NCI-H82 treated with DMSO at 0.1 percent for 48 hours (cell line): ENCODE results near the gene TSEN34.
"Not testable (repeated sequence)": the region's sequence is repeated elsewhere in the genome, so short reads cannot be mapped to it uniquely, and the experiment has no call there.

Source experiments
- DNase-seq: peaks from one replicate; lab custom pipeline; 2025; ENCODE audit not compliant: unreplicated experiment; lab: John Stamatoyannopoulos, UW

TSEN34 gene

DNA sequence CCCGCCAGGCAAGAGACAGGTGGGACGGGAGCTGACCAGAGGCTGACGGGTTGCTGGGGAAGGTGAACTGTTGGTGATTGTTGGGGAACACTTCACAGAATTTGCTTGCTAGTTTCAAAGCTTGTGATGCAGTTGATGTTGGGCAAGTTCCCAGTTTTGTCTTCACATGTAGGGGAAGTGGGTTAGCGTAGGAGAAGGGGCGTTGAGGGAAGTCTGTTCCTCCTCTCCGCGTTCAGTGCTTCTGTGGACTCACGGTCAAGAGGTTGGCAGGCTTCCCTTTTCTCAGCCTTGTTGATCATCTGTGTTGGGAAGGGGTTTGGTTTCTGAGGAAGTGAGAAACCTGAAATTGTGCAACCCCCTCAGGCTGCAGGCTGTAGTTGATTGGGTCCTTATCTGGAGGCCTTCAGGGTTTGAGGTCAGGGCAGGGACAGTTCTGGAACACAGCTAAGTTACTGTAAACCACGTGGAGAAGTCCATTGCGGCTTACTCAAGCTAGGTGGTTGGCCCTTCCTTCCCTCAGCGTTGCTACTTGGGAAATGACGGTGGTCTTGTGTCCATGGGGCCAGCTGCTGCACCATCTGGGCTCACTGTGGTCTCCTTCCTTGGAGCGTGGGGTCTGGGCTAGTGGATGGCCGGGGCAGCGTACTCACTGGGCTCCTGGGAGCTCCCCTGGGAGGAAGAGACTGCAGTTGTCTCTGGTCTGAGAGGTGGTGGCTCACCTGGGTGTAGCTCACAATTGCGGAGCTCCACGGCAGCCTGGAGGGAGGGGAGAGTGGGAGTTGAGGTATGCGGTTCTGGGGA, 17.1 kb downstream of the TSEN34 start:
- no peak for DNase-seq

- no peak for DNase-seq
Observed at GRCh38 chr19:54208784-54209057, 17.6 kb downstream of the TSEN34 start.

DNA sequence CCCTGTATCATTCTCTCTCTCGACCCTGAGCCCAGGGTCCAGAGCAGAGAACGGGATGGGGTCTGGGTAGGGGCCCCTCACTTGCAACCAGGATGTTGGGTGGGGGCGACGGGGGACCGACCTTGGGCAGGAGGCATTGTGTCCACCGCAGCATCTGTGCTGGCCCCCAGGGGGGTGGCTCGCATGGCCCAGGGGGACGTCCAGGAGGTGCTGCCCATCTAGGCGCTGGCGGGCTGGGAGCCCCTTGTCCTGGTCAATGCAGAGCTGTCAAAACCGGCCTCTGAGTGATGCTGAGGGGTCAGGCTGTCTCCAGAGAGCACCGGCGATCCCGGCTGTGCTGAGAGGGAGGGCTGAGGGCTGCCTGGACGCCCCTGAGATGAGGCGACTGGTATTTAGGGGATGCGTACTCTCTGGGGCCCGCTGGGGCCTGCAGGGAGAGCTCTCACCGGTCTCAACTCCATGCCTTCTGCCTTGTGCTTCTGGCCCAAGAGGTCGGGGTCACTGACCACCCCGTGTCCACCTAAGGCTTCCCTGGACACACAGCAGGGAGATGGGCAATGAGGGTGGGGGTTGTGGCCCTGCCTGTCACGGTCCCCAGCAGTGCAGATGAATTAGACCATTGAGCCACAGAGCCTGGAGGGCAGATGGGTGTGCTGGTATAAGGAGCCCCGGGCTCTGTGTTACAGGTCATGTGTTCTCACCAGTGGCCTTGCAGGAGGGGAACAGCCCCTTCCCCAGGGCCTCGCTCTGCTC, 18.1 kb downstream of the TSEN34 start:
- no peak for DNase-seq

DNA sequence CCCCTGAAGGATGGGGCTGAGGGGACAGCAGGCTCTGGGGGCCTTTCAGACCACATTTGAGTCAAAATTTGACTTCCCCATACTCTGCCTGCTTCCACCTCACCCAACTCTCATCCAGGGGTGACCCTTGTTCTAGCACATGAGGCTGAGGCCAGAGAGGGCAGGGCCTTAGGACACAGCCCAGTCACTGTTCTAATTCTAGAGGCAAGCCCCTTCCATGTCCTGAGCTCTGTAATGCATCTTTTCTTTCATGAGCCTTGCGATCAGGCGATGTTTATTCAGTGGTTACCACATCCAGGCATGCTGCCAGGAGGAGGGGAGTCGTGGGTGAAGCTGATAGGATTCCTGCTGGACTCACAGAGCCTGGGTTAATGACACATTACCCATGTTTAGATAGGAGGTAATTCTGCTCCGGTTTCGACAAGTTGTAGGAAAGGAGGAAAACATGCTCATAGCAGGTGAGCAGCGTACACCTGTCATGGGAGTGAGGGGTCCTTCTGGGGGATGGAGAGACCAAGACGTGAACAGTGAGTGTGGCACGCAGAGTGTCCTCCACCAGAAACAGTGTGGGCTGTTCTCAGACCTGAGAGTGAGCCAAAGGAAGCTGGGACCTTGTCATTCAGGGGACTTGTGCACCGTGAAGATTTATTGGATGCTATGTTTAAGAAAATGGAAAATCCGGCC, 18.8 kb downstream of the TSEN34 start:
- no peak for DNase-seq

GRCh38 chr19:54211235-54211634, 20.1 kb downstream of the TSEN34 start:
- DNase-seq: no peak

- not testable (repeated sequence) for DNase-seq
Observed at GRCh38 chr19:54214217-54214616, 23.1 kb downstream of the TSEN34 start.

- DNase-seq: not testable (repeated sequence)
Observed at GRCh38 chr19:54214734-54215133, 23.6 kb downstream of the TSEN34 start.

DNA sequence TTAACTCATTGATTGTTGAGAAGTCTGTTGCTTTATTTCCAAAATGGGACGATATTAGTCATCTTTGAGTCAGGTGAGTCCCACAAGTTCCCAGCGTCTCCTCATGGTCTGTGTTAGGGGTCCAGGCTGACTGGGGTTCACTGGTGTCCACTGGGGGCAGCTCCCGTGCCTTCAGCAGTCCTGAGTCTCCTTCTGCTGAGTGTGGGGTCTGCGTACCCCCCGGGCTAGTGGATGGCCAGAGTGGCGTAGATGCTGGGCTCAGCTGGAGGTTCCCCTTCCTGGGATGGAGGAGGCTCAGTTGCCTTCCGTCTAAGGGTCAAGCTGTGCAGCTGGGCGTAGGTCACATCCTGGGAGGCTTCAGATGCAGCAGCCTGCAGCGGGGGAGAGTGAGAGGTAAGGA, 25.8 kb downstream of the TSEN34 start:
- DNase-seq: no peak

DNA sequence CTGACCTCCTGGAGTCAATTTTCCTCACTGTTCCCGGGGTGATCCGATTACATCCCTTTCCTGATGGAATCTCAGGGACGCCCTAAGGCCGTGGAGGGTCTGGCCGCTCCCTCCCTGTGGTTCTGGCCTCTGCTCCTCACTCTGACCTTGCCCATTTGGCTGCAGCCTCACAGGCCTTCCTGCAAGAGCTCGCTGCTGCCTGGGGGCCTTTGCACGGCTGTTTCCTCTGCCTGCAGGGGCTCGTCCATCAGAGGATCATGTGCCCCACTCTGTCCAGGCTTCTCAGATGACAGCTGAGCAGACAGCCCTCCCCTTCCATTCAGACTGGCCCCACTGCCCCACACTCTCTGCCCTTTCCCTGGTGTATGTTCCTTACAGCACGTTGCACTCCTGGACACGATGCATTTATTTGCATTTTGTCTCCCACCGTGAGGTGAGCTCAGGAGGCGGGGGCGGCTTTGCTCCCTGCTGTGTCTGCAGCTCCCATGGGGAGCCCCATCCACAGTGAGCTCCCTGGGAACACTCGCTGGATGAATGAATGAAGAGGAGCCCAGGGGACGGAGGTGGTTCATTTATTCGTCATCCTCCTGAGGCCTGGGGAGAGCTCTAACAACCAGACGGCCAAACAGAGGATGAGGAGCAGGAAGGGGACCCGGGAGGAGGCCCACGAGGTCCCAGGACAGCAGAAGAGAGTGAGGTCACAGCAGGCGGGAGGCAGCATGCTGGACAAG, 26.6 kb downstream of the TSEN34 start:
- not testable (repeated sequence) for DNase-seq

DNA sequence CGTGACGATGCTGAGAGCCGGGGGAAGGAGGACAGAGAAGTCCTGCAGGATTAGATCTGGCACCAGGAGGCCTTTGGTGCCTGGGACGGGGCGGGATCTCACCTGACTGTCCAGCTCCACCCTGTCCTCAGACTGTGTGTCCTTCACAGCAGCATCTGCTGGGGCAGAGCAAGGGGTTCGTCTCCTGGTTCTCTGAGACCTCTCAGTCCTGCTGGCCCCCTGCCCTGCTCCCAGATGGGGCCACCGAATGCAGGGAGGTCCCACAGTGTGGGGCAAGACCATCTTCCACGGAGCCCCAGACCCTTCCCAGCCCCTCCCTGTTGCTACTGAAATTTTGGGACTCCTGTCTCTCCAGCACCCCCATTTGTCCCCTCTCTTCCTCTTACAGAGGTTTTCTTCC, 27.2 kb downstream of the TSEN34 start:
- no peak for DNase-seq

DNA sequence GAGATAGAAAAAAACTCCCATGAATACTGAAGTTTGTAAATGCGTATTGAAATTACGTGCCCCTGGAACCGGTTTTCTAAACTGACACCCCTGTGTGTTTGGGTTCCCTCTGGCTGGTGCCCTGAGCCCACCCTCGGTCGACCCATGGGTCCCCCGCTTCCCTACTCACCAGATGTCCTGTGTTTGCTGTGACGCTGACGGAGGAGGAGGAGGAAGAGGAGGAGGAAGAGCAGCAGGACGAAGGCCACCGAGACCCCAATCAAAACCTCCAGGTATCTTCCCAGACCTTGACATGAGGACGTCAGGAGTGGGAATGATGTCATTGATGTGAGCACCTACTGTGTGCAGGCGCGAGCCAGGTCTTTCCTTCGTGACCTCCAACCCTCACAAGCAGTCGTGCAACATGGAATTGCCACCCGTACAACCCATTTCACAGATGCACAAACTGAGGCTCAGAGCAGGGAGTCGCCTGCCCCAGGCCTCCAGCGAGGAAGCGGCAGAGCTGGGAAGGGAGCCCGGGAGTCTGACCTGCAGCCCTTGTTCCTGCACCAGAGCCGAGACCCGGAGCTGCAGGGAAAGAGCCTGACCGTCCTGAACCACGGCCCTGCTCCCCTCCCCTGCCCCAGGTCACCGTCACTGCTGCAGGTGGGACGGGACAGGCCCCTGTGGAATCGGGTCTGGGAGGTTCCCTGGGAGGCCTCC, 28.0 kb downstream of the TSEN34 start:
- no peak for DNase-seq

DNA sequence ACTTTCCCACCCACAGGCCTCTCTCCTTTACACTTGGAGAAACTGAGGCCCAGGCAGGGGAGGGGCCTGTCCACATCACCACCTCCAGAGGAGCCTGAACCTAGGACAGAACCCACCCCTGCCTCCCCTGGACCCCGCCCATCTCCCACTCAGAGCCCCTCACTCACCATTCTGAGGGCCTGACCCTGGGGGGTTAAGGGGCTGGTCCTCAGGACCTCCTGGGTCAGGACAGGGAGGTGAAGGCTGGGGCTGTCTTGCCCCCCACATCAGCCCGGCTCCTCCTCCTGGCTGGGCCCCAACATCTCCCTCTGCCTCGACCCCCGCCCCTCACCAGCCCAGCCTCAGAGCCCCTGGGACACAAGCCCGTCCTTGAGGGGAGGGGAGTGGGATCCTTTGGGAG, 28.6 kb downstream of the TSEN34 start:
- not testable (repeated sequence) for DNase-seq

DNA sequence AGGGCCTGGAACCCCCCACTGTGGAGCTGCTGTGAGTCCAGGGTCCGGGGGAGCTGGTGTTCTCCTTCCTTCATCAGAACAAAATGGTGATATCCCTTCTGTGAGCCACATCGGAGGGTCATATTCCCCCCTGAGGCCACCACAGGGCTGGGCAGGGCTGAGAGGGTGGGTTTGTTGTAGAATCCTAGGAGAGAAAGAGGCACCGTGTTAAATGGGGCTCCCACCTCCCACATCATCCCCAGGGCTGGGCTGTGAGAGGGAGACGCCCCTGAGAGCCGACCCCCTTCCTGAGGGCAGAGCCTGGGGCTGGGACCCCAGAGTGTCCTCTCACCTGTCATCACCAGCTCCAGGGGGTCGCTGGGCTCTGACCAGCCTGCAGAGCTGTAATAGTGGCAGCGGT, 30.8 kb downstream of the TSEN34 start:
- DNase-seq: not testable (repeated sequence)

DNA sequence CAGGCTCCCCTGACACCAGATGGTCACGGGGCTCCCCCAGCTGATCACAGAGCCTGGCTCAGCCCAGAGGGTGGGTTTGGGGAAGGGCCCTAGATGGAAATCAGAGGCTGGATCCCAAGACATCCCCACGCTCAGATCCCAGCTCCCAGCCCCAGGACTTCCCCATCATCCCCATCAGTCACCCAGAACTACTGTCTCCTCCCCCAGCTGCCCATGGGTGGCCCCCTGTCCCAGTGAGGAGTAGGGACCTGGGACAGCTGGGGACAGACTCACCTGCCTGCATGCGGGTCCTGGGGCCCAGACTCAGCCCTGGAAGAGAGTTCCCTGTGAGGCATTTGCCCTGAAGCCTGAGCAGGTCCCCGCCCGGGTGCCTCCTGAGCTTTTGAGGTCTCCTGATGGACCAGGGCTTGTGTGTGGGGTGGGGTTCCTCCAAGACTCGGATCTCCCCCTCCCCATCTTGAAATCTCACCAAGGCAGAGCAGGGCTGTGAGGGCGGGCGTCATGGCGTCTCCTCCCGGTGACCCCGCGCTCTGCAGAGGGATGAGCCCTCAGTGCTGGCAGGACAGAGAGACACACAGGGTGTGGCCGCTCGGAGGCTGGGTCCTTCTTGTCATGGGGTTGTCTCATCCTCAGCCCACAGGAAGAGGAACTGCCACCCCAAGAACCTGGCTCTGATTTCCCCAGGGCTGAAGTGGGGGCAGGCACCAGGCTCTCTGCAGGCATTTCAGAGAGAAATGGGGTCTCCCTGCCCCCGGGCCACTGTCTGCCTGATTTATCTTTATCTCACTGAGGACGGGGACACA, 31.6 kb downstream of the TSEN34 start, which contains the start of gene LILRB3:
TSS of gene LILRB3 (minus strand) at position 534 of the 803 bp plus-strand sequence. CDS start at position 503, 31 bp downstream.
- not testable (repeated sequence) for DNase-seq

DNA sequence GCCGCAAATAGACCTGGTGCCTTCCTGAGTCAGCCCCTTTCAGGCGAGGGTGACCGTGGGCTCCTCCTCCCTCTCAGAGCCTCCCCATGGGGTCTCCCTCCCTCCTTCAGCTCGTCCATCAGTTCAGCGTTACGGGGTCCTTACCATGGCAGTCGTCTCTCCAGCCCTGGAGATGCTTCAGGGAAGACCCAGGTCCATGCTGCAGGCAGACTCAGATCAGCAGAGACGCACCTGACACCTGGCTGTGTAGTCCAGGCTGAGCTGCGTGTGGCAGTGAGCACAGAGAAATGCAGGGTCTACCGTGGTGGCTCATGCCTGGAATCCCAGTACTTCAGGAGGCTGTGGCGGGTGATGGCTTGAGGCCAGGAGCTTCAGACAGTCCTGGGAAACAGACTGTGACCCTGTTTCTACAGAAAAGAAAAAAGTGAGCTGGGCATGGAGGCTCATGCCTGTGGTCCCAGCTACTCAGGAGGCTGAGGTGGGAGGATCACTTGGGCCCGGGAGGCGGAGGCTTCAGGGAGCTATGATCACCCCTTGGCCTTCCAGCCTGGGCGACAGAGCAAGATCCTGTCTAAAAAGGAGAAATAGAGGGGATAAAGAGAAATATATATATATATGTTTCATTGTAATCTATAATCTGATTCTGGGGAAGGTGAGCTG, 32.3 kb downstream of the TSEN34 start:
- DNase-seq: not testable (repeated sequence)

- not testable (repeated sequence) for DNase-seq
Observed at GRCh38 chr19:54223937-54224281, 32.8 kb downstream of the TSEN34 start.

- DNase-seq: not testable (repeated sequence)
Observed at GRCh38 chr19:54224619-54225018, 33.5 kb downstream of the TSEN34 start.

DNA sequence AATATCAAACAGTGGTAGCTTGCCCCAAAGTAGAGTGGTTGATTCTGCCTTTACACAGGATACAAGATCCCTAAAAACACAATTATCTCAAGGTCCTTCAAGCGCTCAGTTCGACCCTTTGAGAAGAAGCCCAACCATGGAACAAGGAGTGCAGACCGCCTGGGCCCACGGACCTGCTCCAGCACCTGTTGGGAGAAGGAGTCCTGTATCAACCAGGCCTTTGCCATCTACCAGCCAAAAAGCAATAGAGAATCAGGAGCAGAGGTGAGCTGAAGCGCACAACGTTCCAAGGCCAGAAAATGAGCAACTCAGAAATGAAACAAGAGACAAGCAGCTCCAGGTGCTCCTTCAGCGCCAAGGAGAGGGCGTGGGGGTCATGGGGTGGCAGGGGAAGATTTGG, 38.0 kb downstream of the TSEN34 start:
- DNase-seq: no peak

- DNase-seq: no peak
Observed at GRCh38 chr19:54230031-54230430, 38.9 kb downstream of the TSEN34 start.
